HepG2 (cell line): Measurements from ENCODE around the gene HSD17B2. TPM values are rescaled to one million over a fixed set of nuclear protein-coding genes. Genes with fewer than 3 reads are reported as not detected.

Experiments
- FUBP1 ChIP-seq: sonication (generic); formaldehyde crosslinking; IDR thresholded peaks from 2 replicates; pipeline ENCODE4 v1.5.1; 2020; ENCODE audit warnings: missing genetic modification reagents, mild to moderate bottlenecking, borderline replicate concordance
- HMG20B ChIP-seq: conservative IDR thresholded peaks from 2 replicates; pipeline ENCODE4 v1.6.1; 2016; ENCODE audit warnings: missing genetic modification reagents, missing compliant biosample characterization
- RFXANK ChIP-seq: IDR thresholded peaks from 2 replicates; pipeline ENCODE4 v1.6.1; 2016
- SMARCE1 ChIP-seq: fragments of 450-650 bp; IDR thresholded peaks from 2 replicates; pipeline ENCODE4 v1.6.1; 2017; ENCODE audit warnings: borderline replicate concordance
- ZBTB40 ChIP-seq, 2 experiments: fragments of 450-650 bp in 1 of 2; sonication (generic) in 1 of 2; formaldehyde crosslinking in 1 of 2; IDR thresholded peaks; 2 replicates each; pipeline versions ENCODE4 v1.6.1 to v1.8.0; 2016 to 2022; ENCODE audit warnings: antibody characterized with exemption in 1 of 2, mild to moderate bottlenecking in 1 of 2, missing genetic modification reagents in 1 of 2
- polyA plus RNA-seq, 8 experiments: library from polyadenylated mRNA; depleted of rRNA in 3 of 8; stranded (reverse) in 7 of 8; unstranded in 1 of 8; fragments of >200 nt; fragmentation: Illumina TruSeq in 4 of 8; extraction: Trizol in 4 of 8; gene quantifications; 2 replicates each; pipeline versions ENCODE4 v1.2.1 to v1.2.3, GENCODE V29; 2011 to 2016; ENCODE audit warnings: low read depth in 4 of 8, missing spikeins in 1 of 8, mixed read lengths in 1 of 8; ENCODE audit not compliant: insufficient read depth in 1 of 8
- total RNA-seq, 5 experiments: library from RNA; depleted of rRNA; stranded (reverse); fragments of >200 nt; fragmentation: Illumina TruSeq; extraction: Trizol; gene quantifications; 2 replicates each; pipeline ENCODE4 v1.2.3, GENCODE V29; 2016; ENCODE audit warnings: low read depth in 1 of 5

HSD17B2 gene
- total and polyA plus RNA-seq, 2 of the 13 experiments (the other 11 are each of a cell fraction or from before 2014, with no cell fraction given), result 26.3 to 69.3 TPM

DNA sequence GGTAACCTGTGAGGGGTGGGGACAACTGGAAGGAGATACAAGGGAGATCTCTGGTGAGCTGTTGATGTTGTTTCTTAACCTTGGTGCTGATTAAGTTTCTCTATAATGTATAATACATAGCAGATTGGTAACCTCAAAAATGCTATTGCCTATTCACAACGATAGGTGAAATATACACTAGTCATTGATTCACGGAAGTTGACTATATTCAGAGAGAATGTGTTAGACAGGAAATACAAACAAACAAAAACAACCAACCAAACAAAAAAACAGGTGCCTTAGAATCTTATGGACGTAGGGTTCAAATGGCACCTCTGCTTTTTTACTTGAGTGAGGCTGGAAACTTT lies 21.5 kb downstream of the HSD17B2 start (continued):
- TF ChIP-seq FUBP1 (CRISPR knock-in tag) (no peak), ZBTB40 (IDR thresholded peaks at IDR 0.05) (no peak), ZBTB40 (CRISPR knock-in tag; IDR thresholded peaks at IDR 0.05) (no peak), RFXANK (CRISPR knock-in tag) (no peak), HMG20B (no peak), SMARCE1 (no peak)
